GM12878 (cell line): ENCODE data around the gene SP110. TPM values are rescaled to one million over a fixed set of nuclear protein-coding genes. Genes with fewer than 3 reads are reported as not detected.

Experiments
- ATAC-seq: fragments of 200-7000 bp; cut with Tn5 transposase; 3 replicates; pipeline ENCODE4 v1.9.1; 2020; ENCODE audit warnings: mild to moderate bottlenecking, moderate library complexity
- BruUV-seq: library from RNA; stranded (reverse); fragments of 400-500 nt; replicated peaks from 2 replicates; lab custom pipeline; 2021; lab: Mats Ljungman, UMichigan
- CTCF ChIA-PET: fragments of 300-600 bp; sonication (Branson Sonifier 250); formaldehyde crosslinking; extraction: SDS; loops from one replicate; lab custom pipeline; 2021; ENCODE audit warnings: inconsistent platforms; lab: Yijun Ruan, JAX
- POLR2A ChIA-PET: fragments of 350-600 bp; formaldehyde crosslinking; extraction: SDS; loops from one replicate; lab custom pipeline; 2021; ENCODE audit warnings: inconsistent platforms; lab: Charles Lee
- RAD21 ChIA-PET: fragments of 300-600 bp; sonication (Branson Sonifier 250); formaldehyde crosslinking; loops from one replicate; lab custom pipeline; 2023; ENCODE audit warnings: antibody characterized with exemption; ENCODE audit not compliant: unreplicated experiment; lab: Charles Lee
- SMC1A ChIA-PET: fragments of 300-600 bp; sonication (Branson Sonifier 250); formaldehyde crosslinking; loops from one replicate; lab custom pipeline; 2023; ENCODE audit not compliant: unreplicated experiment, uncharacterized antibody; lab: Charles Lee
- DNase-seq: peaks from one replicate; pipeline ENCODE4 v3.0.0-alpha.2; 2011; ENCODE audit warnings: low read depth, low spot score
- FAIRE-seq: peaks from 3 replicates; lab custom pipeline; 2011; peaks lifted over from hg19 to GRCh38; lab: Jason Lieb, UNC
- H2AFZ ChIP-seq: 2 replicates; pipeline ENCODE4 v1.6.0; 2011; ENCODE audit warnings: low read depth, low read length, control low read depth; ENCODE audit not compliant: control insufficient read depth
- H3K27ac ChIP-seq: 2 replicates; pipeline ENCODE4 v1.5.1; 2011; ENCODE audit warnings: control low read depth; ENCODE audit not compliant: control insufficient read depth, insufficient read depth
- H3K27me3 ChIP-seq, 2 experiments: replicated peaks in 1 of 2; 2 replicates each; pipeline versions ENCODE4 v1.6.0 to v1.6.1; 2011; ENCODE audit warnings: low read length in 1 of 2; ENCODE audit not compliant: control insufficient read depth in 2 of 2, insufficient read depth in 2 of 2
- H3K36me3 ChIP-seq, 2 experiments: 2 replicates each; pipeline ENCODE4 v1.5.1; 2011; ENCODE audit warnings: low read length in 1 of 2; ENCODE audit not compliant: control insufficient read depth in 2 of 2, insufficient read depth in 2 of 2
- H3K4me1 ChIP-seq: 2 replicates; pipeline ENCODE4 v1.6.1; 2011; ENCODE audit warnings: mild to moderate bottlenecking, low read length, moderate library complexity, mixed read lengths; ENCODE audit not compliant: control insufficient read depth, insufficient read depth
- H3K4me2 ChIP-seq: 2 replicates; pipeline ENCODE4 v1.6.0; 2011; ENCODE audit warnings: control low read depth; ENCODE audit not compliant: control insufficient read depth, insufficient read depth
- H3K4me3 ChIP-seq: fragments of 200-600 bp; sonication (generic); 2 replicates; pipeline ENCODE4 v1.5.1; 2016
- H3K79me2 ChIP-seq: 2 replicates; pipeline ENCODE4 v1.6.0; 2011; ENCODE audit warnings: low read length; ENCODE audit not compliant: control insufficient read depth, insufficient read depth
- H3K9ac ChIP-seq: 2 replicates; pipeline ENCODE4 v1.8.0; 2011; ENCODE audit warnings: low read length, control low read depth, mixed read lengths; ENCODE audit not compliant: control insufficient read depth, insufficient read depth
- H3K9me3 ChIP-seq: replicated peaks from 3 replicates; pipeline ENCODE4 v1.5.1; 2011; ENCODE audit warnings: mild to moderate bottlenecking, low read length; ENCODE audit not compliant: control insufficient read depth, insufficient read depth
- H4K20me1 ChIP-seq: 2 replicates; pipeline ENCODE4 v1.6.0; 2011; ENCODE audit not compliant: control insufficient read depth, insufficient read depth
- ATF3 ChIP-seq: IDR thresholded peaks from 2 replicates; pipeline ENCODE4 v1.6.1; 2011; ENCODE audit warnings: low read depth, mild to moderate bottlenecking, low read length, moderate library complexity, borderline replicate concordance; ENCODE audit errors: extremely low read depth
- BMI1 ChIP-seq: fragments of 450-650 bp; IDR thresholded peaks from 2 replicates; pipeline ENCODE4 v1.6.1; 2016; ENCODE audit warnings: mild to moderate bottlenecking, moderate library complexity, borderline replicate concordance
- CREB1 ChIP-seq: IDR thresholded peaks from 2 replicates; pipeline ENCODE4 v1.6.1; 2012; ENCODE audit warnings: low read depth, mild to moderate bottlenecking, inconsistent platforms
- MEF2B ChIP-seq: fragments of 450-650 bp; IDR thresholded peaks from 2 replicates; pipeline ENCODE4 v1.6.1; 2018; ENCODE audit warnings: mild to moderate bottlenecking, moderate library complexity; ENCODE audit not compliant: partially characterized antibody, poor library complexity, severe bottlenecking
- MTA3 ChIP-seq: IDR thresholded peaks from 2 replicates; pipeline ENCODE4 v1.6.1; 2012; ENCODE audit warnings: low read length, inconsistent platforms, borderline replicate concordance
- NR2C2 ChIP-seq: IDR thresholded peaks from 2 replicates; pipeline ENCODE4 v1.6.1; 2011; ENCODE audit warnings: borderline replicate concordance, low read depth; ENCODE audit not compliant: control insufficient read depth, insufficient read length
- RELA ChIP-seq: fragments of 450-650 bp; IDR thresholded peaks from 2 replicates; pipeline ENCODE4 v1.8.0; 2014; ENCODE audit warnings: borderline replicate concordance; ENCODE audit not compliant: partially characterized antibody
- SREBF2 ChIP-seq: IDR thresholded peaks from 2 replicates; pipeline ENCODE4 v1.6.1; 2012; ENCODE audit warnings: mild to moderate bottlenecking, low read length
- ZBTB40 ChIP-seq: fragments of 450-650 bp; IDR thresholded peaks from 2 replicates; pipeline ENCODE4 v1.6.1; 2016; ENCODE audit warnings: mild to moderate bottlenecking, moderate library complexity, borderline replicate concordance
- WGBS: methylation state at CpG from one replicate; pipeline ENCODE4 v1.1.6; 2016; ENCODE audit warnings: low lambda C conversion rate; ENCODE audit not compliant: insufficient replicate concordance, insufficient coverage; ENCODE audit errors: missing lambda C conversion rate; 5-methylcytosine and 5-hydroxymethylcytosine counted together
- in situ Hi-C: fragments of 300-500 bp; cut with MboI; formaldehyde crosslinking; loops from 9 replicates; pipeline ENCODE4 v1.14.3; 2018; ENCODE audit warnings: mixed read lengths
- intact Hi-C: fragments of 100-400 bp; cut with micrococcal nuclease; formaldehyde crosslinking; loops from one replicate; pipeline ENCODE4 v1.14.2; 2022; ENCODE audit not compliant: unreplicated experiment
- polyA plus RNA-seq, 11 experiments: library from polyadenylated mRNA; depleted of rRNA in 4 of 11; unstranded in 6 of 11; stranded (reverse) in 5 of 11; fragments of >200 nt; fragmentation: Nextera tagmentation in 4 of 11; fragmentation: Illumina TruSeq in 1 of 11; extraction: Ambion mirVana in 4 of 11; extraction: Trizol in 1 of 11; gene quantifications; 1 replicate in 1 of 11; 2 replicates in 10 of 11; pipeline versions ENCODE4 v1.2.1 to v1.2.3, GENCODE V29; 2011 to 2016; ENCODE audit warnings: inconsistent platforms in 2 of 11, missing spikeins in 2 of 11, low read depth in 1 of 11
- total RNA-seq, 4 experiments: library from RNA; depleted of rRNA in 3 of 4; stranded (reverse); fragments of >200 nt in 3 of 4; fragmentation: Illumina TruSeq in 1 of 4; extraction: Trizol in 1 of 4; gene quantifications; 2 replicates each; pipeline versions ENCODE4 v1.2.1 to v1.2.3, GENCODE V29; 2013 to 2021

Gene SP110
- total and polyA plus RNA-seq, 10 of the 15 experiments (the other 5 are each of a cell fraction or from before 2014, with no cell fraction given): 81.2 to 149 (median 100) TPM

GRCh38 chr2:230178546-230179485 lies 41.0 kb downstream of the SP110 start:
- intact Hi-C loops: no loop called here
- BruUV-seq: no TSS peak
- no peak for TF ChIP-seq SREBF2
- TF ChIP-seq ATF3: no peak
- no peak for TF ChIP-seq BMI1
- no peak for TF ChIP-seq MTA3
- H3K27ac ChIP-seq: no peak overlapping the region
- no peaks in the 10 kb centered on the region for H3K9me3 ChIP-seq
- ATAC-seq: no peak
- H3K4me3 ChIP-seq: no peak overlapping the region
- H3K27me3 ChIP-seq: no peaks in the 10 kb centered on the region
- in situ Hi-C loops: no loop called here
- WGBS: 93% methylated on average over 7 of the region's 7 CpGs
- H3K4me2 ChIP-seq: no peak overlapping the region
- no peak for FAIRE-seq
- peaks cover 19 to 40% of the 10 kb centered on the region in 2 experiments for H3K36me3 ChIP-seq
- ChIA-PET POLR2A (no interaction called here), SMC1A (interaction anchor here (1.5 kb wide), 1 partner anchor 10 kb away, joined by 6 read pairs; no protein-coding TSS in a partner anchor), CTCF (no interaction called here), RAD21 (no interaction called here)
- no peaks in the 10 kb centered on the region for H3K79me2 ChIP-seq
- no peak overlapping the region for H3K9ac ChIP-seq
- H2AFZ ChIP-seq: no peak overlapping the region
- no peaks in the 10 kb centered on the region for H3K4me1 ChIP-seq
- no peak for DNase-seq
- H4K20me1 ChIP-seq: no peaks in the 10 kb centered on the region

DNA sequence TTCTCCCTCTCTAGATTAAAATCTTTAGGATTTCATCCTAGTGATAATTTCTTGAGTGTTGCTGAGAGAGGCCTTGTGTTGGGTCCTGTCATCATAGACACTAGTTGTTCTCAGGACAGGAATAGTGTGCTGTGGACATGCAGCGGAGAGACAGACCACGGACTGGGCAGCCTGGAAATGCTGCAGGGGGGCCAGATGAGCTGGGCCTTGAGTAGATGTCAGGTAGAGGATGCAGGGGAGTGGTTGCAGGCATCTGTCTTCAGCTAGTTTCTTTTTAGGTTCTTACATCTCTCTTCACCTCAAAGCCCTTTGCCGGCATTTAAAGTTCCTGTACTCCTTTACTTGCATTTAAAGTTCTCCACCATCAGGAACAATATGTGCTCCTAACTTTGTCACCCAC lies 42.8 kb downstream of the SP110 start:
- BruUV-seq: TSS peak; percentile 51
- H3K4me1 ChIP-seq: no peaks in the 10 kb centered on the region
- no peak overlapping the region for H3K4me3 ChIP-seq
- SMC1A ChIA-PET: interaction anchor here (0.6 kb wide), 1 partner anchor 178 kb away, joined by 3 read pairs; no protein-coding TSS in a partner anchor
- CTCF ChIA-PET: interaction anchor here (0.7 kb wide), 1 partner anchor 17 kb away, joined by 4 read pairs; no protein-coding TSS in a partner anchor
- H3K36me3 ChIP-seq: peaks cover 22 to 32% of the 10 kb centered on the region in 2 experiments
- H3K27me3 ChIP-seq: no peaks in the 10 kb centered on the region
- no peaks in the 10 kb centered on the region for H3K9me3 ChIP-seq
- intact Hi-C loops: no loop called here
- no peak overlapping the region for H3K27ac ChIP-seq
- ATAC-seq (no peak), FAIRE-seq (no peak), DNase-seq (no peak)
- 100% methylated on average over 3 of the region's 3 CpGs for WGBS
- no peak overlapping the region for H3K9ac ChIP-seq
- no peak for TF ChIP-seq CREB1
- TF ChIP-seq ZBTB40: no peak
- TF ChIP-seq MEF2B: no peak
- no peak for TF ChIP-seq RELA
- TF ChIP-seq NR2C2: no peak
- no peak overlapping the region for H3K4me2 ChIP-seq
- POLR2A ChIA-PET: no interaction called here
- H2AFZ ChIP-seq: no peak overlapping the region
- RAD21 ChIA-PET: no interaction called here
- in situ Hi-C loops: no loop called here
- H3K79me2 ChIP-seq: no peaks in the 10 kb centered on the region
- no peaks in the 10 kb centered on the region for H4K20me1 ChIP-seq
